OCI-LY7 (cell line): ENCODE data around the gene GSG1.

Experiments
- EZH2phosphoT487 ChIP-seq: fragments of 200-600 bp; sonication (generic); IDR thresholded peaks from 2 replicates; pipeline ENCODE4 v1.6.1; 2018; ENCODE audit warnings: low read depth, borderline replicate concordance, mild to moderate bottlenecking, mixed run types, antibody characterized with exemption, low read length, moderate library complexity, mixed read lengths
- TF ChIP-seq, protein P1 (sequence below): fragments of 200-600 bp; sonication (generic); conservative IDR thresholded peaks from 2 replicates; pipeline ENCODE4 v1.5.1; 2014; ENCODE audit warnings: mild to moderate bottlenecking, antibody characterized with exemption, low read length, moderate library complexity, mixed read lengths

DNA sequence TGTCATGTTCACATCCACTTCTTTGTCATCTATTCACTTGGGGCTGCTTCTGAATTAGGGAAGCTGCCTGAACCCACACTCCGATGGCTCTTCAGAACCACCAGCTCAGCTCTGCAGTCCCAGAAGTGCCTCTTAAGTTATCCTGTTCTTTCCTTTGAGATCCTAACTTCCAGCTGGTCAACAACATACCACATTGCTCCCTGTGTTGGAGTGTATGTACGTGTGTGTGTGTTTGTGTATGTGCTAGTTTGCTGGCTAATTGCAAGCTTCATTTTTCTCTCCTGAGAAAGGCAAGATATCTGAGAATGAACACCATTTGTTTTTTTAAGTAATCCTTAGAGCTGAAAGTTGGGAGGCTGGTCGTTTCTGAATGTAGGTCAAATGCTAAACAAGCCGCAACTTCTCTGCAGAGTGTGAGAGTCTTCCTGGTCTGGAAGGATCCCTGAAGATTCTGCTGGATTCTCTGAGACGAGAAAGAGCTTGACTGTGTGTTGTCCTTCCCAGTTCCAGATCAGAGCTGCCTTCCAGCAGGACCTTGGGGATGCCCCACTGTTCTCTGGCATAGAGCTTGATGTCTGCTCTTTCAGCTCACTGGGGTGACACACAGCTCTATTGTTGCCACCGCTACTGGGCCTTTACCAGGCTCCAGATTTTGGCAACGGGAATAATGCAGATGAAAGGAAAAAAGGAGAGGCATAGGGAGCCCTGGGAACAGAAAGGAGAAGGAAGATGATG, 839 bp downstream of the GSG1 start:
- TF ChIP-seq, protein P1, sequence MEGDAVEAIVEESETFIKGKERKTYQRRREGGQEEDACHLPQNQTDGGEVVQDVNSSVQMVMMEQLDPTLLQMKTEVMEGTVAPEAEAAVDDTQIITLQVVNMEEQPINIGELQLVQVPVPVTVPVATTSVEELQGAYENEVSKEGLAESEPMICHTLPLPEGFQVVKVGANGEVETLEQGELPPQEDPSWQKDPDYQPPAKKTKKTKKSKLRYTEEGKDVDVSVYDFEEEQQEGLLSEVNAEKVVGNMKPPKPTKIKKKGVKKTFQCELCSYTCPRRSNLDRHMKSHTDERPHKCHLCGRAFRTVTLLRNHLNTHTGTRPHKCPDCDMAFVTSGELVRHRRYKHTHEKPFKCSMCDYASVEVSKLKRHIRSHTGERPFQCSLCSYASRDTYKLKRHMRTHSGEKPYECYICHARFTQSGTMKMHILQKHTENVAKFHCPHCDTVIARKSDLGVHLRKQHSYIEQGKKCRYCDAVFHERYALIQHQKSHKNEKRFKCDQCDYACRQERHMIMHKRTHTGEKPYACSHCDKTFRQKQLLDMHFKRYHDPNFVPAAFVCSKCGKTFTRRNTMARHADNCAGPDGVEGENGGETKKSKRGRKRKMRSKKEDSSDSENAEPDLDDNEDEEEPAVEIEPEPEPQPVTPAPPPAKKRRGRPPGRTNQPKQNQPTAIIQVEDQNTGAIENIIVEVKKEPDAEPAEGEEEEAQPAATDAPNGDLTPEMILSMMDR: no peak
- no peak for TF ChIP-seq EZH2phosphoT487
